Stomach (tissue), 9 donors: ENCODE measurements around the gene KLHL15. TPM values are rescaled to one million over a fixed set of nuclear protein-coding genes. Genes with fewer than 3 reads are reported as not detected.

Experiments used
- DNase-seq, 2 donors: peaks; one replicate each; pipeline versions ENCODE4 v3.0.0 to v3.0.0-alpha.2; 2013 to 2019
- H3K27ac ChIP-seq, 5 donors: fragments of 200-600 bp in 4 of 5; sonication (generic) in 4 of 5; one replicate each; pipeline ENCODE4 v1.5.1; 2013 to 2019; ENCODE audit warnings: mild to moderate bottlenecking in 1 of 5, moderate library complexity in 1 of 5
- H3K27me3 ChIP-seq, 3 donors: fragments of 200-600 bp; sonication (generic); one replicate each; pipeline ENCODE4 v1.5.1; 2017 to 2019; ENCODE audit warnings: mixed run types in 1 of 3
- H3K36me3 ChIP-seq, 4 donors: fragments of 200-600 bp; sonication (generic); 1 replicate in 3 of 4; 2 replicates in 1 of 4; pipeline ENCODE4 v1.5.1; 2016 to 2019
- H3K4me1 ChIP-seq, 4 donors: fragments of 200-600 bp; sonication (generic); one replicate each; pipeline ENCODE4 v1.5.1; 2016 to 2019
- H3K4me3 ChIP-seq, 4 donors: fragments of 200-600 bp; sonication (generic) in 3 of 4; one replicate each; pipeline ENCODE4 v1.5.1; 2016 to 2019; ENCODE audit warnings: mild to moderate bottlenecking in 1 of 4
- H3K9me3 ChIP-seq, 4 donors: fragments of 200-600 bp; sonication (generic); one replicate each; pipeline ENCODE4 v1.5.1; 2016 to 2019
- CTCF ChIP-seq, 7 experiments: fragments of 450-650 bp in 4 of 7; fragments of 200-600 bp in 3 of 7; sonication (generic) in 3 of 7; IDR thresholded peaks; one replicate each; pipeline ENCODE4 v1.5.1; 2016 to 2019; ENCODE audit warnings: antibody characterized with exemption in 7 of 7, control low read depth in 2 of 7, mild to moderate bottlenecking in 1 of 7
- EP300 ChIP-seq: sonication (generic); formaldehyde crosslinking; IDR thresholded peaks from one replicate; pipeline ENCODE4 v1.6.1; 2017; ENCODE audit warnings: antibody characterized with exemption
- POLR2A ChIP-seq, 4 donors: fragments of 450-650 bp; IDR thresholded peaks; one replicate each; pipeline ENCODE4 v1.6.1; 2016; ENCODE audit warnings: antibody characterized with exemption in 4 of 4, control low read depth in 2 of 4, mild to moderate bottlenecking in 1 of 4, moderate library complexity in 1 of 4
- POLR2AphosphoS5 ChIP-seq, 3 donors: sonication (generic); formaldehyde crosslinking; IDR thresholded peaks; one replicate each; pipeline ENCODE4 v1.6.1; 2016; ENCODE audit warnings: antibody characterized with exemption in 3 of 3
- WGBS, 5 donors: extraction: QIAGEN DNeasy Blood & Tissue Kit in 3 of 5; methylation state at CpG; one replicate each; pipeline versions ENCODE4 v1.1.5 to v1.1.7; 2013 to 2018; 5-methylcytosine and 5-hydroxymethylcytosine counted together
- intact Hi-C: fragments of 100-400 bp; cut with DNase I; formaldehyde crosslinking; loops from one replicate; pipeline ENCODE4 v1.15.1; 2023; ENCODE audit warnings: low total_unique reads
- polyA plus RNA-seq, 3 donors: library from polyadenylated mRNA; stranded (reverse); fragments of 200-250 nt; gene quantifications; one replicate each; pipeline ENCODE4 v1.2.3, GENCODE V29; 2013
- total RNA-seq, 5 donors: library from RNA; depleted of rRNA; stranded (reverse); fragments of >200 nt; gene quantifications; one replicate each; pipeline versions ENCODE4 v1.1.0 to v1.2.3, GENCODE V29; 2014 to 2016
- donor health status: healthy with polysubstance abuse.
- donor health status: Bipolar disorder and iron deficiency.
- donor health status: healthy.

Gene KLHL15
- total and polyA plus RNA-seq, 8 donors = 1.1 to 41.3 (median 3.0) TPM

GRCh38 chrX:23945206-23945605 is 81.8 kb downstream of the KLHL15 start:
- no peak overlapping the region for H3K4me3 ChIP-seq
- no peak for TF ChIP-seq CTCF (IDR thresholded peaks at IDR 0.05)
- no peak for TF ChIP-seq POLR2A (IDR thresholded peaks at IDR 0.05)
- no peak for TF ChIP-seq POLR2AphosphoS5 (IDR thresholded peaks at IDR 0.05)
- TF ChIP-seq EP300 = no peak
- 57 to 88% (median 81%) methylated on average over 1 of the region's 1 CpG for WGBS, 5 donors
- no peak for DNase-seq
- H3K9me3 ChIP-seq = no peaks in the 10 kb centered on the region
- intact Hi-C loops = no loop called here
- peaks cover 0 to 28% (median 0%) of the 10 kb centered on the region in 3 donors for H3K27me3 ChIP-seq
- peak overlapping the region in 1 of 5 donors; percentile 21 for H3K27ac ChIP-seq
- H3K4me1 ChIP-seq = no peaks in the 10 kb centered on the region
- no peaks in the 10 kb centered on the region for H3K36me3 ChIP-seq

- no peak for TF ChIP-seq POLR2AphosphoS5 (IDR thresholded peaks at IDR 0.05)
- no peak for TF ChIP-seq POLR2A (IDR thresholded peaks at IDR 0.05)
- no peak for TF ChIP-seq CTCF (IDR thresholded peaks at IDR 0.05)
- no peak for TF ChIP-seq EP300
- no peak overlapping the region for H3K4me3 ChIP-seq
- intact Hi-C loops = no loop called here
- H3K36me3 ChIP-seq = no peaks in the 10 kb centered on the region
- H3K27ac ChIP-seq = no peak overlapping the region
- H3K4me1 ChIP-seq = no peaks in the 10 kb centered on the region
- no peaks in the 10 kb centered on the region for H3K9me3 ChIP-seq
- H3K27me3 ChIP-seq = peaks cover 0 to 24% (median 0%) of the 10 kb centered on the region in 3 donors
- no peak for DNase-seq
- WGBS, 5 donors = 5 to 60% (median 21%) methylated on average over 1 of the region's 1 CpG
These were observed 82.8 kb downstream of the KLHL15 start for GRCh38 chrX:23944234-23944633.

GRCh38 chrX:23939203-23939602 is 87.8 kb downstream of the KLHL15 start:
- Histone ChIP-seq H3K27me3 (peaks cover 0 to 15% (median 0%) of the 10 kb centered on the region in 3 donors), H3K4me3 (no peak overlapping the region), H3K9me3 (no peaks in the 10 kb centered on the region), H3K4me1 (no peaks in the 10 kb centered on the region), H3K36me3 (no peaks in the 10 kb centered on the region), H3K27ac (no peak overlapping the region)
- no peak for TF ChIP-seq POLR2A (IDR thresholded peaks at IDR 0.05)
- TF ChIP-seq EP300 = no peak
- no peak for TF ChIP-seq POLR2AphosphoS5 (IDR thresholded peaks at IDR 0.05)
- TF ChIP-seq CTCF (IDR thresholded peaks at IDR 0.05) = no peak
- intact Hi-C loops = no loop called here
- 47 to 79% (median 78%) methylated on average over 1 of the region's 1 CpG for WGBS, 5 donors
- DNase-seq = no peak

- Histone ChIP-seq H3K9me3 (no peaks in the 10 kb centered on the region), H3K4me3 (no peak overlapping the region), H3K27me3 (peaks cover 0 to 10% (median 0%) of the 10 kb centered on the region in 3 donors), H3K36me3 (no peaks in the 10 kb centered on the region), H3K4me1 (no peaks in the 10 kb centered on the region), H3K27ac (no peak overlapping the region)
- WGBS, 5 donors = 53 to 82% (median 71%) methylated on average over 1 of the region's 1 CpG
- DNase-seq = no peak
- intact Hi-C loops = no loop called here
- TF ChIP-seq EP300 (no peak), CTCF (IDR thresholded peaks at IDR 0.05) (no peak), POLR2AphosphoS5 (IDR thresholded peaks at IDR 0.05) (no peak), POLR2A (IDR thresholded peaks at IDR 0.05) (no peak)
These were observed 88.3 kb downstream of the KLHL15 start for GRCh38 chrX:23938690-23939089.
